Karpas-422 (cell line): ENCODE measurements around the gene ACACB. TPM values are rescaled to one million over a fixed set of nuclear protein-coding genes. Genes with fewer than 3 reads are reported as not detected.

ENCODE experiments used
- DNase-seq: peaks from one replicate; pipeline ENCODE4 v3.0.0-alpha.2; 2015
- H2AFZ ChIP-seq: fragments of 200-600 bp; sonication (generic); 2 replicates; pipeline ENCODE4 v1.6.1; 2014; ENCODE audit warnings: antibody characterized with exemption, low read length, mixed read lengths
- H3K27ac ChIP-seq: fragments of 200-600 bp; sonication (generic); 2 replicates; pipeline ENCODE4 v1.5.1; 2014; ENCODE audit warnings: mild to moderate bottlenecking, low read length, moderate library complexity
- H3K27me3 ChIP-seq: fragments of 200-600 bp; sonication (generic); 2 replicates; pipeline ENCODE4 v1.6.1; 2014; ENCODE audit warnings: low read length, mixed read lengths
- H3K36me3 ChIP-seq: fragments of 200-600 bp; sonication (generic); 2 replicates; pipeline ENCODE4 v1.6.1; 2014; ENCODE audit warnings: low read length, mixed read lengths; ENCODE audit not compliant: insufficient read depth
- H3K4me1 ChIP-seq: fragments of 200-600 bp; sonication (generic); 2 replicates; pipeline ENCODE4 v1.6.1; 2014; ENCODE audit warnings: mild to moderate bottlenecking, low read length, mixed read lengths
- H3K4me2 ChIP-seq: fragments of 200-600 bp; sonication (generic); 2 replicates; pipeline ENCODE4 v1.6.1; 2014; ENCODE audit warnings: low read length, low read depth, mild to moderate bottlenecking; ENCODE audit not compliant: poor library complexity, severe bottlenecking
- H3K4me3 ChIP-seq: fragments of 200-600 bp; sonication (generic); 2 replicates; pipeline ENCODE4 v1.5.1; 2014; ENCODE audit warnings: mild to moderate bottlenecking, antibody characterized with exemption, low read length, mixed read lengths
- H3K79me2 ChIP-seq: fragments of 200-600 bp; sonication (generic); 2 replicates; pipeline ENCODE4 v1.6.1; 2014; ENCODE audit warnings: mild to moderate bottlenecking, low read length, mixed read lengths
- H3K9ac ChIP-seq: fragments of 200-600 bp; sonication (generic); 2 replicates; pipeline ENCODE4 v1.6.0; 2014; ENCODE audit warnings: low read length
- H3K9me2 ChIP-seq: fragments of 200-600 bp; sonication (generic), shearing (Covaris generic); replicated peaks from 2 replicates; pipeline ENCODE4 v1.6.0; 2014; ENCODE audit warnings: mild to moderate bottlenecking, low read length, moderate library complexity; ENCODE audit not compliant: insufficient read depth
- H3K9me3 ChIP-seq: fragments of 300-700, 200-600 bp; sonication (generic); 2 replicates; pipeline ENCODE4 v1.6.1; 2014; ENCODE audit warnings: low read length, mixed read lengths
- H4K20me1 ChIP-seq: fragments of 200-600 bp; sonication (generic); 2 replicates; pipeline ENCODE4 v1.6.1; 2014; ENCODE audit warnings: mild to moderate bottlenecking, antibody characterized with exemption, low read length, low read depth; ENCODE audit not compliant: insufficient read depth
- total RNA-seq: library from RNA; depleted of rRNA; stranded (reverse); fragments of >200 nt; shearing (Covaris generic); gene quantifications from 2 replicates; pipeline ENCODE4 v1.2.3, GENCODE V29; 2014; ENCODE audit warnings: low replicate concordance

Gene ACACB
- total RNA-seq, 1 experiment from 2014 or later = 6.5 TPM

GRCh38 chr12:109099431-109100020 lies 16.9 kb upstream of the ACACB start:
- Histone ChIP-seq H2AFZ (no peak overlapping the region), H3K27me3 (no peaks in the 10 kb centered on the region), H4K20me1 (no peaks in the 10 kb centered on the region), H3K79me2 (peaks cover 26% of the 10 kb centered on the region), H3K9me2 (no peaks in the 10 kb centered on the region), H3K4me1 (peaks cover 17% of the 10 kb centered on the region), H3K4me3 (peak overlapping the region; percentile 95; the same call in 1 of the 2 replicates), H3K9me3 (no peaks in the 10 kb centered on the region), H3K27ac (no peak overlapping the region), H3K9ac (0 out of 2 replicates have a peak overlapping the region, but pooled peaks have one; percentile 91), H3K36me3 (peaks cover 36% of the 10 kb centered on the region), H3K4me2 (peak overlapping the region; percentile 94)
- DNase-seq = no peak

- H3K4me2 ChIP-seq = no peak overlapping the region
- H4K20me1 ChIP-seq = no peaks in the 10 kb centered on the region
- no peak overlapping the region for H3K9ac ChIP-seq
- peaks cover 17% of the 10 kb centered on the region for H3K4me1 ChIP-seq
- H3K4me3 ChIP-seq = no peak overlapping the region
- H3K27me3 ChIP-seq = no peaks in the 10 kb centered on the region
- H3K9me2 ChIP-seq = no peaks in the 10 kb centered on the region
- no peaks in the 10 kb centered on the region for H3K9me3 ChIP-seq
- no peak overlapping the region for H2AFZ ChIP-seq
- H3K36me3 ChIP-seq = peaks cover 42% of the 10 kb centered on the region
- DNase-seq = no peak
- H3K27ac ChIP-seq = no peak overlapping the region
- peaks cover 26% of the 10 kb centered on the region for H3K79me2 ChIP-seq
These were observed 15.6 kb upstream of the ACACB start for GRCh38 chr12:109100741-109101140.

- Histone ChIP-seq H3K27me3 (no peaks in the 10 kb centered on the region), H3K27ac (no peak overlapping the region), H3K9me2 (no peaks in the 10 kb centered on the region), H3K36me3 (peaks cover 46% of the 10 kb centered on the region), H3K4me1 (peaks cover 12% of the 10 kb centered on the region), H2AFZ (no peak overlapping the region), H3K79me2 (peaks cover 26% of the 10 kb centered on the region), H3K9me3 (no peaks in the 10 kb centered on the region), H3K4me3 (no peak overlapping the region), H3K4me2 (no peak overlapping the region), H4K20me1 (no peaks in the 10 kb centered on the region), H3K9ac (no peak overlapping the region)
- no peak for DNase-seq
These were observed 13.9 kb upstream of the ACACB start for GRCh38 chr12:109102491-109102890.

- DNase-seq = no peak
- Histone ChIP-seq H3K36me3 (peaks cover 32% of the 10 kb centered on the region; the same call in 1 of the 2 replicates), H3K79me2 (peaks cover 5% of the 10 kb centered on the region; the same call in 1 of the 2 replicates)
These were observed 11.2 kb upstream of the ACACB start for GRCh38 chr12:109105176-109105575.

GRCh38 chr12:109109746-109110350 lies 6.5 kb upstream of the ACACB start:
- Histone ChIP-seq H2AFZ (no peak overlapping the region), H4K20me1 (no peaks in the 10 kb centered on the region), H3K27me3 (no peaks in the 10 kb centered on the region), H3K36me3 (peaks cover 12% of the 10 kb centered on the region; the same call in 1 of the 2 replicates), H3K9ac (no peak overlapping the region), H3K9me2 (no peaks in the 10 kb centered on the region), H3K79me2 (no peaks in the 10 kb centered on the region), H3K27ac (no peak overlapping the region), H3K4me2 (no peak overlapping the region), H3K9me3 (no peaks in the 10 kb centered on the region), H3K4me3 (no peak overlapping the region), H3K4me1 (no peaks in the 10 kb centered on the region)
- no peak for DNase-seq

More at GRCh38 chr12:109105176-109105575, 11.2 kb upstream of the ACACB start:
- Histone ChIP-seq H3K9ac (no peak overlapping the region), H3K27ac (no peak overlapping the region), H3K4me3 (no peak overlapping the region), H4K20me1 (no peaks in the 10 kb centered on the region), H2AFZ (no peak overlapping the region), H3K4me1 (no peaks in the 10 kb centered on the region), H3K27me3 (no peaks in the 10 kb centered on the region), H3K9me2 (no peaks in the 10 kb centered on the region), H3K9me3 (no peaks in the 10 kb centered on the region), H3K4me2 (no peak overlapping the region)

- H3K4me2 ChIP-seq = no peak overlapping the region
- H3K27ac ChIP-seq = no peak overlapping the region
- H3K36me3 ChIP-seq = peaks cover 6% of the 10 kb centered on the region; the same call in 1 of the 2 replicates
- no peaks in the 10 kb centered on the region for H3K27me3 ChIP-seq
- no peaks in the 10 kb centered on the region for H4K20me1 ChIP-seq
- no peaks in the 10 kb centered on the region for H3K4me1 ChIP-seq
- H3K9ac ChIP-seq = no peak overlapping the region
- no peak overlapping the region for H2AFZ ChIP-seq
- no peak for DNase-seq
- no peaks in the 10 kb centered on the region for H3K9me2 ChIP-seq
- H3K4me3 ChIP-seq = no peak overlapping the region
- H3K9me3 ChIP-seq = no peaks in the 10 kb centered on the region
- no peaks in the 10 kb centered on the region for H3K79me2 ChIP-seq
These were observed 5.3 kb upstream of the ACACB start for GRCh38 chr12:109110988-109111495.

GRCh38 chr12:109112720-109113465 lies 3.5 kb upstream of the ACACB start:
- no peak overlapping the region for H3K27ac ChIP-seq
- DNase-seq = no peak
- H3K4me3 ChIP-seq = no peak overlapping the region
- H3K9me2 ChIP-seq = no peaks in the 10 kb centered on the region
- no peaks in the 10 kb centered on the region for H3K79me2 ChIP-seq
- no peaks in the 10 kb centered on the region for H3K9me3 ChIP-seq
- no peak overlapping the region for H2AFZ ChIP-seq
- no peaks in the 10 kb centered on the region for H3K4me1 ChIP-seq
- no peak overlapping the region for H3K4me2 ChIP-seq
- H3K27me3 ChIP-seq = no peaks in the 10 kb centered on the region
- no peaks in the 10 kb centered on the region for H4K20me1 ChIP-seq
- no peak overlapping the region for H3K9ac ChIP-seq
- H3K36me3 ChIP-seq = 0 out of 2 replicates have a peak, but pooled peaks cover under 1% of the 10 kb centered on the region
